DMS53 treated with DMSO at 0.1 percent for 48 hours (cell line): ENCODE data around the gene IMMP2L.

Experiments used
- DNase-seq: peaks from one replicate; lab custom pipeline; 2025; ENCODE audit not compliant: unreplicated experiment; lab: John Stamatoyannopoulos, UW

Gene IMMP2L

DNA sequence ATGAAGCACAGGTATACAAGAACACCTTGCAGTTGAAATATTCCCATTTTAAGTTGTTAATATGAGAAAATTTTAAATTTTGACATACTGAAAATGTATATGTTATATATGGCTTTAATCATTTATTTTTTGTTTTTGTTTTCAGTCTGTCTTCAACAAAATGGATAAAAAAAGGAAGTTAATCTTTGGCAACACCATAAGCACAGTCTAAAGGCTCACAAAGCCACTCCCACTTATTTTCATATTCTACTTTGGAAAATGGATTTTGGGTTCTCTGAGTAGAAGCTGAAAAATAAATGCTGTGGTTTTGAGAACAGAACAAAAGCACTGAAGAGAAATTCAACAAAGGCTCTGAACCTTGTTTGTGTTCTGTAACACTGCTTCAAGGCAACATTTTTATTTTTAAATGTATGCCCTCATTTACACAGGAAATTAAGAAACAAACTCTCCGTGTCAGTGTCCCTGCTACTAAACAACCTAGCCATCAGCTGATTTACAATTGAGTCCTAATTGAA is 552.7 kb downstream of the IMMP2L start:
- no peak for DNase-seq

DNA sequence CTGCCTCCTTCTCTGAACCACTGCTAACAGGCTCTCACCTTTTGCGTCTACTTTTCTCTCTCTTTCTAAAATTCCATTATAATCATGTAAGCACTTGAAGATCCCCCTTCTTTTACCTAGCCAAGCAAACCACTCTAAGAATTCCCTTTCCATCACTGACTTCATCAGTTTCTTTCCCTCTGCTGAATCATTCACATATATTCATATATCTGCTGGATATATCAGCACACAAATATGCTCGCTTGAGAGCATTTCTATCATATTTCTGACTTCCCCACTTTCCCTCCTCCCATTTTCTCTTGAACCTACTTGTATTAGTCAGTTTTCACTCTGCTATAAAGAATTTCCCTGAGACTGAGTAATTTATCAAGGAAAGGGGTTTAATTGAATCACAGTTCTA is 555.6 kb downstream of the IMMP2L start:
- no peak for DNase-seq

DNA sequence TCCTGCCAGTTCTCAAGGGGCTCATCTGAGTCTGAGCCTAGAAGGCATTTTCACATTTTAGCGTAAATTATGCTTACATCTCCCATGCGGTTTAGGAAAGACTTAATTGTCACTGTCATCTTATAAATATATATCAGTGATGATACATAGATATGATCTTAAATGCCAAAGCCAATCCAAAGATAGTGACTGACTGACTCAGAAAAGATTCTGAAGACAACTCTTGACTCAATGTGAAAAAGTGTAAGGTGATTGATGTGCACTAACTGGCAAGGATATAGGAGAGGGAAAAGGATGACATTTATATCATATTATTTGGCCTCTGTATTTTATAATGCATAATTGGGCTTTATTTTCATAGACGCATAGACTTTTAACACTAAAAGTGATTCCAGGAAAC is 556.3 kb downstream of the IMMP2L start:
- DNase-seq = no peak

DNA sequence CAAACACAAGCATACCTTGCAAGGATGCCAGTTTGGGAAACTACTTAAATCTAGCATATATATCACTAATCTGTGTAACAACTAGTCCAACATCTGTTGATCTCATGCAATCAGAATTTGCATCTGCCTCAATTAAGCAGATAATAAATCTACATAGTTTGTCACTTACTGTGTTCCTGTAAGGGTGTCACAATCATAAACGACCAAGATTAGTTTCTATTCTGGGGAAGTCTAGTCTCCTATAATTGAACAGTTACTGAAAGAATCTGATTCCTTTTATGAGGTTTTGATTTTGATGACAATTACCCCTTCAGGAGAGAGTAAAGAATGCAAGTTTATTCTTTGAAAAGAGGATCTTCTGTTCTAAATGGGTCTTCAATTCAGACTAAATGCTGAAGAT is 556.8 kb downstream of the IMMP2L start:
- DNase-seq = no peak

DNA sequence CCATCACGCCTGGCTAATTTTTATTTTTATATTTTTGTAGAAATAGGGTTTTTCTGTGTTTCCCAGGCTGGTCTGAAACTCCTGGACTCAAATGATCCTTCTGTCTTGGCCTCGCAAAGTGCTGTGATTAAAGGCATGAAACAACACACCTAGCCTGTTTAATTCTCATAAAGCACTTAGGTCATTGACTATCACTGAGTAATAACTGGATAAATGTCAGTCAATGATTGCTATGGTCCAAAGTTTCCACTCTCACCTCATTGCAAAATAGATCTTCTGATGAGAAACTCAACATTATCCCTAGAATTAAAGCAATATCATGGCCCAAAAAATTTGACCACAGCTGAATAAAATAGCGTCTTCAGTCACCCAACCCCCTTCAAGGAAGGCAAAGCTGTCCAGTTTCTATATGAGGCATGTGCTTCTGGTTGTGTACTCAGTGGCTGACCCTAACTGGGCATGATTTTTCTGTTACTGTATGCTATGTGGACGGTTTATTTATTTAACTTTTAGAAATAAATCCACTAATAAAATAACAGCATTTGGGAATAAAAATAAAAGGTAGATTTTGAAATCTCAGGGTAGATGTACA is 557.9 kb downstream of the IMMP2L start:
- no peak for DNase-seq

DNA sequence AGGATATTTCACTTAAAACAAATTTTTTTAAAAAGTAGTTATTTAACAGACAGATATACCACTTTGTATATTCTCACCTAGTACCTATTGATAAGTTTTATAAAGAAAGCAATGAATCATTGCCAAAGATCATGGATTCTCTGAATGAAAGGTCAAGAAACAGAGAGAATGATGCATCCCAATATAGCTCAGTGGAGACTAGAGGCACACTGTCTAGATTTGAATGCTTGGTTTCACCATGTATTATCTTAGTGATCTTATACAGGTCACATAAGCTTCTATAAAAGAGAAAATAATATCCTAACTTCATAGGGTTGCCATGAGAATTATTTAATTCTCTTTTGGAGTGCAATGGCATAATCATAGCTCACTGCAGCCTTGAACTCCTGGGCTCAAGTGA is 558.4 kb downstream of the IMMP2L start:
- DNase-seq = no peak

DNA sequence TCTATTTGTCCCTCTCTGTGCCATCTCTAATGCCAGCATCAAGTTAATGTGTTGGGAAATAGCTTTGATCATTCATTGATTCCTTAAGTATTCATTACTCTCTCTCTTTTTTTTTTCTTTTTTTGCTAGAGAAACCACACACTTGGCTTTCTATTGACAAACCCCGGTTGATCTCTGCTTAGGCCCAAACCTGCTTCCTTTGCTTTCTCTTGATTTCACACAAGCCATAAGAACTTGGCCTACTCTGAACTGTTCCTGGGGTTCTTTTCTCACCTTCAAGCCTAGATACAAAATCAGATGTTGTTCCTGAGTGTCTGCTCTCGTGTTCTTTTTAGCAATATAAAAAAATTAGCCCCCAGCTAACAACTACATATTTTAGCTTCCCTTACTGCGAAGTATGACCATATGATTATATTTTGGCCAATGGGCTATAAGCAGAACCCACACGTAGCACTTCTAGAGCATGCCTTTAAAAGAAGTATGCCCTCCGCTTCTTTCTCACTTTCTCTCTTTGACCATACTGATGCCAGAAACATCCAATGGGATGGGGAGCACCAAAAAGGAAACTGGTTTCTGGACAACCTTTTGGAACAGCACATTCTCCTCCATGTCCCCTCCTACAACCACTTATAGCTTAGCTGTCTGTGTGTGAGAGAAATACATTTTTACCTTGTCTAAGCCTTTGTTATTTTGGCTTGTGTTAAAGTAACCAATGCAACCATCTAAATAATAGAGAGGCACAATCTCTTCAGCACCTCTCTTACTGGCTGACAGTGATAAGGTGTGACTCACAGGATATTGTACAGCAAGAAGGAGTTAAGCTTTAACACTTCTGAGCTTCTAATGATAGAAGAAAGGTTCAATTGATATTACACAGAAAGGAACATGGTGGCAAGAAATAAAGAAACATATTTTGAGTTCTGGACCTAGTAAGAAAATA is 568.0 kb downstream of the IMMP2L start:
- no peak for DNase-seq

DNA sequence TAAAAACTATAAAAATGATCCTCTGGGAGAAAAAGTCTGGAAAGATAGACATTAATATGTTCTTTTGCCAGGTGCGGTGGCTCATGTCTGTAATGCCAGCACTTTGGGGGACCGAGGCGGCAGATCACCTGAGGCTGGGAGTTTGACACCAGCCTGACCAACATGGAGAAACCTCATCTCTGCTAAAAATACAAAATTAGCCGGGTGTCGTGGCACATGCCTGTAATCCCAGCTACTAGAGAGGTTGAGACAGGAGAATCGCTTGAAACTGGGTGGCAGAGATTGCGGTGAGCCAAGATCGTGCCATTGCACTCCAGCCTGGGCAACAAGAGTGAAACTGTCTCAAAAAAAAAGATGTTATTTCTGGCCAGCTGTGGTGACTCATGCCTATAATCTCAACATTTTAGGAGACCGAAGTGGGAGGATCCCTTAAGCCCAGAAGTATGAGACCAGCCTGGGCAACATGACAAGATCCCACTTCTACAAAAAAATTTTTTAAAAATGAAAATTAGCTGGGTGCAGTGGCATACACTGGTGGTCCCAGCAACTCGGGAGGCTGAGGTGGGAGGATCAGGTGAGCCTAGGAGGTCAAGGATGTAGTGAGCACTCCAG is 573.3 kb downstream of the IMMP2L start:
- DNase-seq = no peak

DNA sequence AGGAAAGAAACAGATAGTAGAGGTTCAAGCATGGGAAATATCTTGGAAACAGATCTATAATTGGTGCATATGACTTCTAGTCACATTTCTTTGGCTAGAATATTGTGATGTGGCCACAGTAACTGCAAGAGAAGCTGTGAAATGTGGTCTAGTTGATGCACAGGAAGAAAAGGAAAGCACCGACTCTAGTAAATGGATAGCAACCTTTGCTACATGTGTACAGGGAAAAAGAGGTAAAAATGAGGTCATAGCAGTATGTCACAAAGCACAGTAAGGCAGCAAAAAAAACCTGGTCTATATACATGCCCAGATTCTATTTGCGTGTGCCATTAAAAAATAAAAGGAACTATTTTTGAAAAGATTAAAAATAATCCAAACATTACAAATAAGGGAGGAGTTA is 573.9 kb downstream of the IMMP2L start:
- no peak for DNase-seq

DNA sequence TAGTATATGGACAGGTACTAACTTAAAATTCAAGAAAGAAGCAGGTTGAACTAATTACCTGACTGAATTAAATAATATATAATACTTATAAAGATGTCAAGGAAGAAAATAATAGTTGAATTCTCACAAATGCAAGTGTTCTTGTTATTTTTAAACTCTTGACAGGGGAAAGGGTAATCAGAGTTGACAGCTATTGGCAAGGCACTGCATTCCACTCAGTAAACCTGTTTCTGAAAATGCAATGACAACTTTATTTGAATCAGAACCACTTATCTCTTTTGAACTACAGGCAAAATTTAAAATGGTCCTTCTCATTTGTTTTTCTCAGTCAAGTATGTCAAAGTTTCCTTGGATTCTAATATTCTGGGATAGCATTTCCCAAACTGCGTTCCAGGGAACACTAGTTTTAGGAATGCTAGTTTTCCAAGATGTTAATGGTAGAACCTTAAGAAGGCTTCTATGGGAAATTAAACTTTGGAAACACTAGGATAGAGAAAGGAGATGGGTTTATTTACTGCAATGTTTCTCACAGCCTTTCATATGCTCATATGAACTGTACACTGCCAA is 575.1 kb downstream of the IMMP2L start:
- no peak for DNase-seq

DNA sequence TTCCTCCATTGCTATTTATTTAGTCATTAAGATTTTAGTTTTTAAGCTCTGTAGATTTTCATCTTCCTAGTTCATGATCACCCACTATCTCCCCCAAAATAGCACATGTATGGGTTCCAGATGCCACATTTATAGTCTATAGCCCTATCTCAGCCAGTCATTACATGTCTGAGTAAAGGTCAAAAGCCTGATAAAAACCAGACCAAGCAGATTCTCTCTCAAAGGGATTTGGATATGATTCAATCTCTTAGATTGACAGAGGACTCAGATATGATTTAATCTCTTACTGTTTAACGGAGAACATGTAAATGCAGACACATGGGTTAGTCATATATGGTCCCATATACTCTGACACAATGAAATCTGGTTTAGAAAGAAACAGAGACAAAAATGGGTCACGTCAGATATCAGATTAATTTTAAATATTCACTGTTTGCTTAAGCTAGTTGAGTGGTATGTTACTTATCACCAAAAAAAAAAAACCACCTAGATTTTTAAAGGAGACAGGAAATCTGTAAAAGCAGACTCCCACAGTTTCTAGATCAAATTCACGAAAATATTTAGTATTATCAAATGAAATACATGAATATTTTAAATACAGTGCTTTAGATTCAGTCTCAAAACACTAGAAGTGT is 578.4 kb downstream of the IMMP2L start:
- DNase-seq = no peak

DNA sequence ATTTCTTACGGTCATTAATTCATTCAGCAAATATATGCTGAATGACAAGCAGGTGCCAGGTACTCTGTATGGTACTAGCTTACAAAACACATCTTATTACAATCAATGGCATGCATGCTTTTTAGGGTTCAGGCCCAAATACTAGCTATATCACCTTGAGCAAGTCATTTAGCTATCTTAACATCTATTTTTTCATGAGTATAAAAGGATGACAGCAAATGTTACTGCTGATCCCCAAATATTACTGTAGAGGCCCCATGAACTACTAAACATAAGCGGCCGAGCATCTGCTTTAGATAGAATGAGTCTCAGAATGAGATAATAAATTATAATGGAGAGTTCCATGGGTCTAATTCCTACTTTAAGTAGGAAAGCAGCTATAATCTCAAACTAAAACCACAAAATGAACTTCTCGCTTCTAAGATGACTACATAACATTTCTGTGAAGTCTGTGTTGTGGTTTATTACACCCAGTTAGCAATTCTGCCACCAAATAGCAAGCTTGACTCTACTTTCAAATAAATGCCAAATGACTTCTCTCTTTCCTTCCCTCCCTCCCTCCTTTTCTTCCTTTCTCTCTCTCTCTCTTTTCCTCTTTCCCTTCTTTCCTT is 585.1 kb downstream of the IMMP2L start:
- DNase-seq = no peak

DNA sequence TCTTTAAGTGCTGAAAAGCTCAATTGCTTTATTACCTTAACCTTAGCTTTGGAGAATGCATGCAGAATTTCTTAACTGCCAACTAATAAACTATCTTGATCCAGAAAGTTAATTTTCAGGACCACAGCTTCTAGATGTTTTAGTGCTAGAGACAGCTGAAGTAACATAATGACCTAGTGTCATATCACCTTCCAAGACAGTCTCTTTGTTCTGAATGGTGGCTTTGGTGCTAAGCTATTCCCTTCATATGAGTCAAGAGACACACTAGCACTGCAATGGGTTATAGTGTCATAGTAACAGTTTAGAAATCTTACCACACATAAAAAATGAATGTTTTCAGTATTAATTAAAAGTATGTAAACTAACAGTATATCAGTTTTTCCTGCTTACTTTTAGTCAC is 586.8 kb downstream of the IMMP2L start:
- DNase-seq = no peak

DNA sequence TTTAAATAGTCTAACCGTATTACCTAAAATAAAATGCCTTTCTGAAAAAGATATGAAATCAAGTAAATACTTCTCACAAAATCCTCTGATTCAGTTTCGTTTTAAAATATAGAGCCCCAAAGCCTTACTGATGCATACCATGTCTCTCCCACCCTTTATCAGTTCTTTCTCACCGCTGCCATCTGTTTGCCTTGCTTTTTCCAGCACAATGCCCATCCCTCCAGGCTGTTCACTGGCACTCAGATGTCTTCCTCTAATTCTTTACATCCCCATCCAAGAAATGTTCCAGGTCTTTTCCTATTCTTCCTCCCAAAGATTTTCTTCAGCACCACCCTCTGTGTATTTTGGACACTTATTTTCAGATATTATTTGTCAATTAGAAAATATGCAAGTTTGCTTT is 587.9 kb downstream of the IMMP2L start:
- DNase-seq = no peak

DNA sequence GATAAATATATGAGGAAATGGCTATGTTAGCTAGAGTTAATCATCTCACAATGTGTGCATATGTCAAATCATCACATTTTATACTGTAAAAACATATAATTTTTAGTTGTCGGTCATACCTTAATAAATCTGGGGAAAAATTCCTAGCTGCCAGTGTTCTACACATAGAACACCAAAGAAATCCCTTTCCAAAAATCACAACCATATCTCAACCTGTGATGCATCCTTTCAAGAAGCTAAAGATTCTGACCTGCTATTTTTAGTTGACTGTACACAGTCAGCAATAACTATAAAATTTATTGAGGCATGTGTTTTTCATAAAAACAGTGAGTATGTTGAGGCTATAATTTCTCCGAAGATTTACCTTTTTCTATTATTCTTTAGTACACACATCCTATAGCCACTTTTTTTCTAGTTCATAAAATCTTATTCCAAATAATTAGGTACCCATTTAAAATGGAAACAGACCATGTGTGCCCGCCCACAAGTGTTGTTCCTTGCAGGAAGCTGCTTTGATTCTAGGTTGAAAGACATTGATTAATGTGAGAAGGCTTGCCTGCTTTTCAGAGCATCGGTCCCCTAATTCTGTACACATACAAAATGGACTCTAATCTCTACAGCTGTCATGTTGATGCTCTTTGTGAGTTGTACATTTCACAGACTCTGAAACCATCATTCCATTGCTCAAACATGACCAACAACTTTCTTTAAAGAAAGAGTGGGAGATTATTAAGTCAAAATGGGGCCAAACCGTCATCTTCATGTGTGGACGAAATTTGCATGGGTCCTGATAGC is 588.9 kb downstream of the IMMP2L start:
- no peak for DNase-seq

DNA sequence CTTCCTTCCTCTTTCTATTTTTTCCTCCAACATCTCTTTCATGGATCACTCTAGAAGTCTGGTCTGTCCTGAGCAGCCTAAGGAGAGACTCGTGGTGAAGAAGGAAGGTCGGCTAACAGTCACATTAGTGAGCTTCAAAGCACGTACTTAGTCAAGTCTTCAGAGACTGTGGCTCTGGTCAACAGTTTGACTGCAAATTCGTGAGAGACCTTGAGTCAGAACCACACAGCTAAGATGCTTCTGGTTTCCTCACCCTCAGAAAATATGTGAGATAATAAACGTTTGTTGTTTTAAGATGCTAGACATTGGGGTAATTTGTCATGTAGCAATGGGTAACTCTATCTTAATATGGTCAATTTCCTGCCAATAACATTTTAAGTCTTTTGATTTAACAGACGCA is 597.5 kb downstream of the IMMP2L start:
- DNase-seq = no peak

DNA sequence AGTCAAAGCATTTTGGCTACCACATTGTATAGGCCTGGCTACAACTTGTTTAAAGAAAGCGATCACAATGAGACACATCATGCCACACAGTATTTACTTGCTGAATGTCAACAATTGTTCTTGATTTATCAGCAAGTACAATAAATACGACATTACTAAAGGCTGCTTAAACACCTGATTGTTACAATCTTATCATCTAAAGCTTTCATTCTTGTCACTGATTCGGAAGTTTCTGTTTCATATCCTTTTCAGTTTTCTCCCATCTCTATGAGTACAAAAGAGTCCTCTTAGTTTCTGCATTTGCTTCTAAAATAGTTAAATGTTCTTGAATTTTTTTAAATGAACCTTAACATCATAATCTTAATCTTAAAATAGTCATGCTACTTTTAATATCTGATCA is 599.5 kb downstream of the IMMP2L start:
- no peak for DNase-seq

DNA sequence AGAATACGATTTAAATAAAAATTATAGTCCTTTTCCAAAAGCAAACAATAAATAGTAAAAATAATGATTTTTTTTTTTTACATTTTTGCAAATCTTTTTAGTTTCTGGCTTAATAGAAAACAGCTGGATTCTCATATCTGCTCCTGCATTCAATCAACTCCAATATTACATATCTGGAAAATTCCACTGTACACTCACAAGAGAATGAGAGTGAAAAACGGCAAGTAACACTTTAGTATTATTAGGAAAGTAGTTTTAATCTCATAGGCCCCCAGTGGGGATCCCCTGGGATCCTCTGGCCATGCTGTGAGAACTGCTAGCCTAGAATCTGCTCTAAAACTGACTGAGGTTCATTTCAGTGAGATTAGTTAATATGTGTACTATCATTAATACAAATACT is 599.9 kb downstream of the IMMP2L start:
- no peak for DNase-seq

DNA sequence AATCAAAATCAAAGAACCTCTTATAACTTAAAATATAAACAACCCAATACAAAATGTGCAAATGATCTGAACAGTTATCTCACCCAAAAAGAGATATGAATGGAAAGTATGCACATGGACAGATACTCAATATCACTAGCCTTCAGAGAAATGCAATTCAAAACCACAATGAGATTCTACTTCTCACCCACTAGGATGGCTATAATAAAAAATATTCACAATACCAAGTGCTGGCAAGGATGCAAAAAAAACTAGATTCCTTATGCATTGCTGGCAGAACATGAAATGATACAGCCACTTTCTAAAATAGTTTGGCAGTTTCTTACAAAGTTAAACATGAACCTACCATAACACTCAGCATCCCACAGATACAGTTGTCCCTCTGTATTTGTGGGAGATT is 601.5 kb downstream of the IMMP2L start:
- DNase-seq = no peak

DNA sequence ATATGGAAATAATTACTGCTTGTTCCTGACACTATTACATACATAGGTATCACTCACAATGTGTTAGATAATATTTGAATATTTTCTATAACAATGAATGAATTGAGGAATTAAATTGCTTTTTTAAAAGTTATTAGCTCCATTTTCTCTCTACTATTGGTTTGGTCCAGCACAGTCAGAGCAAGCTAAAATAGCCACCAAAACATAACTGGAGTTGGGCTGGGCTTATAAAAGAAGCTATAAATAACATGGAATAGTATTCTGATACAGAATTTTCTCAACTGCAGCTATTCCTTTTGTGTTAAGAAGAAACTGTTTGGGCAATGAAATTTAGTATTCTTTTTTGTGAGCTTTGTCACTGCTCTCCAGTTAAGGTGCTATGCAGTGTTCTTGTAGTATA is 614.0 kb downstream of the IMMP2L start:
- no peak for DNase-seq
